HG03565 (cell line): Measurements from ENCODE around the gene TEAD2.
"Not testable (repeated sequence)": the region's sequence is repeated elsewhere in the genome, so short reads cannot be mapped to it uniquely, and the experiment has no call there.

ENCODE experiments used
- ATAC-seq: cut with Tn5 transposase; IDR thresholded peaks from one replicate; pipeline ENCODE4 v1.9.1; 2021; ENCODE audit warnings: mild to moderate bottlenecking, moderate library complexity; ENCODE audit not compliant: unreplicated experiment

The TEAD2 gene

GRCh38 chr19:49387936-49388372, 25.7 kb upstream of the TEAD2 start, which contains the start of gene KASH5:
KASH5 (plus strand) TSS chr19:49388249; CDS start chr19:49390884, 2,635 bp downstream.
- no peak for ATAC-seq

- ATAC-seq = no peak
These were observed 21.4 kb upstream of the TEAD2 start for GRCh38 chr19:49383599-49383998.

- no peak for ATAC-seq
These were observed 20.4 kb upstream of the TEAD2 start for GRCh38 chr19:49382639-49383038.

GRCh38 chr19:49380391-49380790, 18.2 kb upstream of the TEAD2 start:
- ATAC-seq = no peak

- ATAC-seq = no peak
These were observed 16.3 kb upstream of the TEAD2 start for GRCh38 chr19:49378512-49378911.

- no peak for ATAC-seq
These were observed 12.6 kb upstream of the TEAD2 start for GRCh38 chr19:49374665-49375434.

- ATAC-seq = not testable (repeated sequence)
These were observed 11.0 kb upstream of the TEAD2 start for GRCh38 chr19:49373174-49373573.

- ATAC-seq = no peak
These were observed 9.0 kb upstream of the TEAD2 start for GRCh38 chr19:49371184-49371583.

- ATAC-seq = no peak
These were observed 6.6 kb upstream of the TEAD2 start for GRCh38 chr19:49368711-49369358.

- no peak for ATAC-seq
These were observed 3.9 kb upstream of the TEAD2 start for GRCh38 chr19:49366110-49366509.

- ATAC-seq = no peak
These were observed 2.0 kb upstream of the TEAD2 start for GRCh38 chr19:49364083-49364737.

GRCh38 chr19:49363268-49364082, 1.3 kb upstream of the TEAD2 start, which contains the start of gene DKKL1:
DKKL1 (plus strand) TSS chr19:49363877; CDS start chr19:49363999, 122 bp downstream.
- ATAC-seq = no peak

- no peak for ATAC-seq
These were observed 682 bp upstream of the TEAD2 start for GRCh38 chr19:49362929-49363267.

GRCh38 chr19:49361438-49362047, 673 bp downstream of the TEAD2 start:
- ATAC-seq = no peak

GRCh38 chr19:49359851-49360820, 2.1 kb downstream of the TEAD2 start:
- no peak for ATAC-seq

- no peak for ATAC-seq
These were observed 5.0 kb downstream of the TEAD2 start for GRCh38 chr19:49357186-49357585.

GRCh38 chr19:49356382-49356781, 5.8 kb downstream of the TEAD2 start:
- ATAC-seq = no peak

- ATAC-seq = no peak
These were observed 6.3 kb downstream of the TEAD2 start for GRCh38 chr19:49355909-49356353.

GRCh38 chr19:49349567-49349966, 12.6 kb downstream of the TEAD2 start:
- no peak for ATAC-seq
